Gastrocnemius medialis (tissue), 4 donors: Measurements from ENCODE around the gene TGFBRAP1.

Source experiments
- POLR2A ChIP-seq, 2 donors: fragments of 450-650 bp; IDR thresholded peaks; one replicate each; pipeline ENCODE4 v1.6.1; 2017; ENCODE audit warnings: antibody characterized with exemption in 2 of 2, mild to moderate bottlenecking in 2 of 2, moderate library complexity in 2 of 2
- TF ChIP-seq, protein P1 (sequence below), 5 experiments: fragments of 450-650 bp in 3 of 5; fragments of 200-600 bp in 2 of 5; sonication (generic) in 2 of 5; IDR thresholded peaks in 4 of 5; conservative IDR thresholded peaks in 1 of 5; 1 replicate in 4 of 5; 2 replicates in 1 of 5; pipeline ENCODE4 v1.5.1; 2016 to 2019; ENCODE audit warnings: antibody characterized with exemption in 5 of 5, mild to moderate bottlenecking in 3 of 5, moderate library complexity in 3 of 5

DNA sequence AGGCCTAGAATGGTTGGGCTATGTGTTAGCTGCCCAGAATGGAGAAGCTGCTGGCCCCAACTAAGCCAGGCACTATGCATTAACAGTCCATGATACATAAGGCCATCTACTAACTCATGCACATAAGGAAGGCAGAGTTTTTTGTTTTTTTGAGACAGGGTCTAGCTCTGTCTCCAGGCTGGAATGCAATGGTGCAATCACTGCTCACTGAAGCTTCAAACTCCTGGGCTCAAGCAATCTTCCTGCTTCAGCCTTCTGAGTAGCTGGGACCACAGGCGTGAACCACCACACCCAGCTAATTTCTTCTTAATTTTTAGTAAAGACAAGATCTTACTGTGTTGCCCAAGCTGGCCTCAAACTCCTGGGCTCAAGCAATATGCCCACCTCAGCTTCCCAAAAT is 50.4 kb downstream of the TGFBRAP1 start:
- TF ChIP-seq, protein P1, sequence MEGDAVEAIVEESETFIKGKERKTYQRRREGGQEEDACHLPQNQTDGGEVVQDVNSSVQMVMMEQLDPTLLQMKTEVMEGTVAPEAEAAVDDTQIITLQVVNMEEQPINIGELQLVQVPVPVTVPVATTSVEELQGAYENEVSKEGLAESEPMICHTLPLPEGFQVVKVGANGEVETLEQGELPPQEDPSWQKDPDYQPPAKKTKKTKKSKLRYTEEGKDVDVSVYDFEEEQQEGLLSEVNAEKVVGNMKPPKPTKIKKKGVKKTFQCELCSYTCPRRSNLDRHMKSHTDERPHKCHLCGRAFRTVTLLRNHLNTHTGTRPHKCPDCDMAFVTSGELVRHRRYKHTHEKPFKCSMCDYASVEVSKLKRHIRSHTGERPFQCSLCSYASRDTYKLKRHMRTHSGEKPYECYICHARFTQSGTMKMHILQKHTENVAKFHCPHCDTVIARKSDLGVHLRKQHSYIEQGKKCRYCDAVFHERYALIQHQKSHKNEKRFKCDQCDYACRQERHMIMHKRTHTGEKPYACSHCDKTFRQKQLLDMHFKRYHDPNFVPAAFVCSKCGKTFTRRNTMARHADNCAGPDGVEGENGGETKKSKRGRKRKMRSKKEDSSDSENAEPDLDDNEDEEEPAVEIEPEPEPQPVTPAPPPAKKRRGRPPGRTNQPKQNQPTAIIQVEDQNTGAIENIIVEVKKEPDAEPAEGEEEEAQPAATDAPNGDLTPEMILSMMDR (IDR thresholded peaks at IDR 0.05 in 4 of 5, conservative IDR thresholded peaks at IDR 0.05 in 1 of 5) = no peak
- TF ChIP-seq POLR2A (IDR thresholded peaks at IDR 0.05) = no peak
